K562 (cell line): ENCODE results near the gene FAM149A. TPM values are rescaled to one million over a fixed set of nuclear protein-coding genes. Genes with fewer than 3 reads are reported as not detected.

ENCODE experiments used
- ATAC-seq: fragments of 200-7000 bp; cut with Tn5 transposase; 3 replicates; pipeline ENCODE4 v1.9.1; 2020; ENCODE audit warnings: moderate library complexity
- BruUV-seq: library from RNA; stranded (reverse); fragments of 400-500 nt; replicated peaks from 2 replicates; lab custom pipeline; 2021; lab: Mats Ljungman, UMichigan
- CTCF ChIA-PET: fragments of 300-600 bp; formaldehyde crosslinking; extraction: SDS; loops from one replicate; lab custom pipeline; 2021; ENCODE audit warnings: low intra/inter-chr PET ratio; lab: Yijun Ruan, JAX
- POLR2A ChIA-PET: fragments of 300-600, 350-650 bp; sonication (Branson Sonifier 250); formaldehyde crosslinking; extraction: SDS; loops from one replicate; lab custom pipeline; 2021; ENCODE audit warnings: antibody characterized with exemption, inconsistent platforms; lab: Yijun Ruan, JAX
- DNase-seq, 4 experiments: peaks; one replicate each; pipeline versions ENCODE4 v3.0.0 to v3.0.0-alpha.2; 2011 to 2018; ENCODE audit warnings: low spot score in 3 of 4, mixed read lengths in 3 of 4; ENCODE audit errors: extremely low read depth in 1 of 4
- FAIRE-seq: peaks from 2 replicates; lab custom pipeline; 2011; peaks lifted over from hg19 to GRCh38; lab: Jason Lieb, UNC
- H2AFZ ChIP-seq: 2 replicates; pipeline ENCODE4 v1.6.0; 2011; ENCODE audit warnings: low read depth, low read length, control low read depth, inconsistent platforms
- H3K27ac ChIP-seq: fragments of 200-600 bp; 3 replicates; pipeline ENCODE4 v1.8.0; 2011; ENCODE audit warnings: low read depth, mild to moderate bottlenecking, control low read depth, inconsistent platforms, low read length, moderate library complexity, mixed read lengths; ENCODE audit errors: extremely low read depth
- H3K27me3 ChIP-seq, 2 experiments: fragments of 300-600 bp in 1 of 2; 2 replicates in 1 of 2; 3 replicates in 1 of 2; pipeline versions ENCODE4 v1.6.0 to v1.8.0; 2011; ENCODE audit warnings: inconsistent platforms in 2 of 2, low read length in 2 of 2, mild to moderate bottlenecking in 1 of 2, mixed read lengths in 1 of 2, moderate library complexity in 1 of 2; ENCODE audit not compliant: control insufficient read depth in 2 of 2, insufficient read depth in 2 of 2
- H3K36me3 ChIP-seq: fragments of 300-600 bp; 3 replicates; pipeline ENCODE4 v1.8.0; 2011; ENCODE audit warnings: mild to moderate bottlenecking, low read length, inconsistent platforms; ENCODE audit not compliant: control insufficient read depth, insufficient read depth
- H3K4me1 ChIP-seq, 2 experiments: fragments of 200-600 bp in 1 of 2; replicated peaks in 1 of 2; 2 replicates in 1 of 2; 3 replicates in 1 of 2; pipeline versions ENCODE4 v1.5.1 to v1.8.0; 2011; ENCODE audit warnings: inconsistent platforms in 2 of 2, low read length in 2 of 2, mild to moderate bottlenecking in 1 of 2, mixed read lengths in 1 of 2, moderate library complexity in 1 of 2; ENCODE audit not compliant: control insufficient read depth in 2 of 2, insufficient read depth in 2 of 2
- H3K4me2 ChIP-seq: 2 replicates; pipeline ENCODE4 v1.6.1; 2011; ENCODE audit warnings: low read length, control low read depth, inconsistent platforms, mixed read lengths; ENCODE audit not compliant: insufficient read depth
- H3K4me3 ChIP-seq: fragments of 200-600 bp; sonication (generic), shearing (Covaris generic); 2 replicates; pipeline ENCODE4 v1.5.1; 2016; ENCODE audit warnings: control low read depth, inconsistent platforms
- H3K79me2 ChIP-seq: fragments of 200-600 bp; 3 replicates; pipeline ENCODE4 v1.8.0; 2011; ENCODE audit warnings: low read length, inconsistent platforms; ENCODE audit not compliant: control insufficient read depth, insufficient read depth
- H3K9ac ChIP-seq, 2 experiments: 2 replicates each; pipeline versions ENCODE4 v1.6.0 to v1.6.1; 2011; ENCODE audit warnings: low read depth in 2 of 2, low read length in 2 of 2, control low read depth in 1 of 2, inconsistent platforms in 1 of 2, mild to moderate bottlenecking in 1 of 2, mixed read lengths in 1 of 2; ENCODE audit not compliant: insufficient read depth in 1 of 2
- H3K9me1 ChIP-seq: one replicate; pipeline ENCODE4 v1.6.0; 2011; ENCODE audit warnings: inconsistent platforms, mild to moderate bottlenecking, low read length, moderate library complexity; ENCODE audit not compliant: control insufficient read depth, insufficient read depth
- H3K9me3 ChIP-seq: replicated peaks from 2 replicates; pipeline ENCODE4 v1.5.1; 2011; ENCODE audit warnings: low read depth, low read length, inconsistent platforms; ENCODE audit not compliant: control insufficient read depth, insufficient read depth
- H4K20me1 ChIP-seq: replicated peaks from 2 replicates; pipeline ENCODE4 v1.6.1; 2011; ENCODE audit warnings: low read length, inconsistent platforms, mixed read lengths; ENCODE audit not compliant: control insufficient read depth, insufficient read depth
- ATF3 ChIP-seq, 2 experiments: fragments of 450-650 bp in 1 of 2; sonication (generic) in 1 of 2; formaldehyde crosslinking in 1 of 2; IDR thresholded peaks in 1 of 2; conservative IDR thresholded peaks in 1 of 2; 2 replicates each; pipeline versions ENCODE4 v1.6.1 to v1.8.1; 2016 to 2023; ENCODE audit warnings: mild to moderate bottlenecking in 2 of 2, moderate library complexity in 2 of 2, inconsistent platforms in 1 of 2, missing genetic modification reagents in 1 of 2
- BRD4 ChIP-seq: fragments of 200-600 bp; sonication (generic); IDR thresholded peaks from 2 replicates; pipeline ENCODE4 v1.6.1; 2017; ENCODE audit warnings: inconsistent platforms
- FOXA1 ChIP-seq: fragments of 450-650 bp; IDR thresholded peaks from 2 replicates; pipeline ENCODE4 v1.6.1; 2016; ENCODE audit warnings: mild to moderate bottlenecking, borderline replicate concordance
- FOXK2 ChIP-seq, 2 experiments: fragments of 450-650 bp; IDR thresholded peaks in 1 of 2; conservative IDR thresholded peaks in 1 of 2; 2 replicates each; pipeline ENCODE4 v1.6.1; 2016; ENCODE audit warnings: low read depth in 2 of 2, mild to moderate bottlenecking in 1 of 2
- GTF2E2 ChIP-seq: fragments of 200-800 bp; sonication (Bioruptor generic); IDR thresholded peaks from 2 replicates; pipeline ENCODE4 v1.6.1; 2016; ENCODE audit warnings: missing genetic modification characterization, missing compliant biosample characterization
- KLF16 ChIP-seq: IDR thresholded peaks from 2 replicates; pipeline ENCODE4 v1.6.1; 2016; ENCODE audit warnings: antibody characterized with exemption
- MIER1 ChIP-seq: fragments of 450-650 bp; IDR thresholded peaks from 2 replicates; pipeline ENCODE4 v1.6.1; 2016; ENCODE audit warnings: antibody characterized with exemption, mild to moderate bottlenecking, low read depth
- NCOA2 ChIP-seq, 2 experiments: fragments of 450-650 bp; IDR thresholded peaks; 2 replicates each; pipeline ENCODE4 v1.6.1; 2018; ENCODE audit warnings: mild to moderate bottlenecking in 2 of 2, moderate library complexity in 1 of 2; ENCODE audit not compliant: partially characterized antibody in 2 of 2
- PYGO2 ChIP-seq: fragments of 450-650 bp; IDR thresholded peaks from 2 replicates; pipeline ENCODE4 v1.6.1; 2016; ENCODE audit warnings: mild to moderate bottlenecking, missing genetic modification characterization, moderate library complexity, missing compliant biosample characterization
- RBM34 ChIP-seq: fragments of 200-400 bp; formaldehyde crosslinking; IDR thresholded peaks from 2 replicates; pipeline ENCODE4 v1.6.1; 2018; ENCODE audit warnings: low read length, borderline replicate concordance; ENCODE audit not compliant: insufficient read depth
- RUNX1 ChIP-seq: sonication (generic); IDR thresholded peaks from 2 replicates; pipeline ENCODE4 v1.6.1; 2016; ENCODE audit warnings: antibody characterized with exemption, low read depth
- SAFB2 ChIP-seq: fragments of 200-400 bp; formaldehyde crosslinking; IDR thresholded peaks from 2 replicates; pipeline ENCODE4 v1.6.1; 2018; ENCODE audit warnings: borderline replicate concordance, low read length, low read depth, moderate library complexity; ENCODE audit not compliant: severe bottlenecking
- SNIP1 ChIP-seq: fragments of 450-650 bp; IDR thresholded peaks from 2 replicates; pipeline ENCODE4 v1.7.1; 2017; ENCODE audit warnings: low read depth, mild to moderate bottlenecking
- ZBTB8A ChIP-seq: fragments of 450-650 bp; IDR thresholded peaks from 2 replicates; pipeline ENCODE4 v1.6.1; 2018; ENCODE audit warnings: mild to moderate bottlenecking, moderate library complexity; ENCODE audit not compliant: partially characterized antibody
- ZMIZ1 ChIP-seq, 2 experiments: fragments of 150-350 bp in 1 of 2; IDR thresholded peaks; 2 replicates each; pipeline ENCODE4 v1.6.1; 2012 to 2016; ENCODE audit warnings: low read depth in 2 of 2, low read length in 2 of 2, mild to moderate bottlenecking in 1 of 2, moderate library complexity in 1 of 2
- ZNF23 ChIP-seq: fragments of 250-450 bp; sonication (Bioruptor Pico); IDR thresholded peaks from 2 replicates; pipeline ENCODE4 v1.4.0; 2020; ENCODE audit warnings: mild to moderate bottlenecking
- ZNF347 ChIP-seq: fragments of 450-650 bp; formaldehyde crosslinking; IDR thresholded peaks from 2 replicates; pipeline ENCODE4 v1.4.0; 2020; ENCODE audit warnings: low read depth, mild to moderate bottlenecking, moderate library complexity
- ZNF445 ChIP-seq: fragments of 250-450 bp; sonication (Bioruptor Pico); IDR thresholded peaks from 2 replicates; pipeline ENCODE4 v1.4.0; 2020; ENCODE audit warnings: low read depth, mild to moderate bottlenecking, moderate library complexity
- ZNF717 ChIP-seq: fragments of 250-450 bp; sonication (Bioruptor Pico); IDR thresholded peaks from 2 replicates; pipeline ENCODE4 v1.5.0; 2021
- WGBS: fragments of 100-300 bp; shearing (Covaris generic); methylation state at CpG from one replicate; pipeline ENCODE4 v1.1.6; 2016; ENCODE audit warnings: low coverage, mixed read lengths; ENCODE audit not compliant: insufficient coverage; ENCODE audit errors: missing lambda C conversion rate; 5-methylcytosine and 5-hydroxymethylcytosine counted together
- in situ Hi-C: fragments of 300-500 bp; cut with MboI; formaldehyde crosslinking; loops from 4 replicates; pipeline ENCODE4 v1.15.0; 2018; ENCODE audit warnings: inconsistent platforms, mixed read lengths
- intact Hi-C: fragments of 100-400 bp; cut with micrococcal nuclease; formaldehyde crosslinking; loops from 2 replicates; pipeline ENCODE4 v1.14.2; 2022
- polyA plus RNA-seq, 8 experiments: library from polyadenylated mRNA; depleted of rRNA in 4 of 8; stranded (reverse) in 5 of 8; unstranded in 3 of 8; fragments of >200 nt; fragmentation: Nextera tagmentation in 2 of 8; fragmentation: Illumina TruSeq in 1 of 8; extraction: Ambion mirVana in 2 of 8; extraction: Trizol in 1 of 8; gene quantifications; 2 replicates each; pipeline versions ENCODE4 v1.2.1 to v1.2.3, GENCODE V29; 2011 to 2014; ENCODE audit warnings: inconsistent platforms in 1 of 8, missing spikeins in 1 of 8
- total RNA-seq, 7 experiments: library from RNA; depleted of rRNA in 6 of 7; stranded (reverse); fragments of >200 nt in 6 of 7; fragmentation: Illumina TruSeq in 2 of 7; extraction: Trizol in 2 of 7; gene quantifications; 2 replicates each; pipeline versions ENCODE4 v1.2.1 to v1.2.3, GENCODE V29; 2011 to 2021; ENCODE audit warnings: low replicate concordance in 1 of 7

FAM149A gene
- total and polyA plus RNA-seq, 9 of the 15 experiments (the other 6 are each of a cell fraction or from before 2014, with no cell fraction given) = not detected

- no TSS peak for BruUV-seq
- no peak overlapping the region for H2AFZ ChIP-seq
Observed at GRCh38 chr4:186134257-186134656, 29.8 kb downstream of the FAM149A start.

More at GRCh38 chr4:186134257-186134656, 29.8 kb downstream of the FAM149A start:
- no peak for FAIRE-seq
- H3K36me3 ChIP-seq = no peaks in the 10 kb centered on the region
- no peak overlapping the region for H3K4me2 ChIP-seq
- TF ChIP-seq ZBTB8A (no peak), ATF3 (IDR thresholded peaks at IDR 0.05) (no peak), ATF3 (CRISPR knock-in tag; conservative IDR thresholded peaks at IDR 0.05) (no peak), ZNF445 (CRISPR knock-in tag) (no peak), PYGO2 (tag) (no peak), KLF16 (no peak), RUNX1 (no peak), BRD4 (no peak), ZMIZ1 (IDR thresholded peaks at IDR 0.05; ENCODE audit: low read depth in 2 of 2, low read length in 2 of 2) (no peak), GTF2E2 (no peak), SNIP1 (no peak), NCOA2 (IDR thresholded peaks at IDR 0.05; ENCODE audit: partially characterized antibody in 2 of 2) (no peak), ZNF347 (CRISPR knock-in tag) (no peak), FOXK2 (conservative IDR thresholded peaks at IDR 0.05 in 1 of 2, IDR thresholded peaks at IDR 0.05 in 1 of 2; ENCODE audit: low read depth in 2 of 2) (no peak), ZNF717 (CRISPR knock-in tag) (no peak), MIER1 (no peak), RBM34 (no peak), ZNF23 (CRISPR knock-in tag) (no peak), SAFB2 (no peak), FOXA1 (no peak)
- TF ChIP-seq, all 486 proteins: peak for 0
- peaks cover 12 to 35% of the 10 kb centered on the region in 2 experiments for H3K27me3 ChIP-seq
- no peaks in the 10 kb centered on the region for H3K9me3 ChIP-seq
- no peak overlapping the region for H3K27ac ChIP-seq
- in situ Hi-C loops = no loop called here
- CTCF ChIA-PET = no interaction called here
- no peaks in the 10 kb centered on the region for H3K4me1 ChIP-seq
- POLR2A ChIA-PET = interaction anchor here (1.1 kb wide), 1 partner anchor 70 kb away, joined by 3 read pairs; no protein-coding TSS in a partner anchor
- H3K79me2 ChIP-seq = no peaks in the 10 kb centered on the region
- 3% methylated on average over 3 of the region's 3 CpGs for WGBS
- no peaks in the 10 kb centered on the region for H3K9me1 ChIP-seq
- DNase-seq = no peak
- intact Hi-C loops = loop anchor here (10.0 kb wide), 1 partner anchor 489 kb away; no protein-coding TSS in a partner anchor
- no peaks in the 10 kb centered on the region for H4K20me1 ChIP-seq
- no peak overlapping the region for H3K9ac ChIP-seq
- H3K4me3 ChIP-seq = no peak overlapping the region
- no peak for ATAC-seq
